Kasumi-1 (cell line): ENCODE measurements around the gene TCF3.

ENCODE experiments used
- DNase-seq, 2 experiments: peaks; one replicate each; lab custom pipeline; 2025; lab: John Stamatoyannopoulos, UW

The TCF3 gene

GRCh38 chr19:1580957-1581356 is 71.5 kb downstream of the TCF3 start:
- DNase-seq: no peak

DNA sequence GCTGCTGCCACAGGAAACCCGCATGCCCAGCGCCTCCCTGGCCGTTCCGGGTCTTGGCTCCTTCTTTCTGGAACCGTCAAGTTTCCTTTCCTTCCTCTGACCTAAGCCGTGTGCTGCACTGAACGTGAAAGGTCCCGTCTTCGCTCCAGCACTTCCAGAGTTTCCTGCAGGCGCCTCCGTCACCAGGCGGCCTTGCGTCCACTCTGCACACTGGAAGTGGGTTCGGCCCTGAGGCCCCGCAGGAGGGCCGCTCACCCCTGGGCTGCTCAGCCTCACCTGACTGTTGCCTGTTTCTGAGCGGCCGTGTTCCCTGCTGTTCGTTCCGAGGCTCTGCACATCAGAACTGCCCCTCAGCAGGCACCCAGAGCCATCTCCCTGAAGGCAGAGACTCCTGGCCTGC is 72.0 kb downstream of the TCF3 start:
- DNase-seq: no peak

- no peak for DNase-seq
Observed at GRCh38 chr19:1579222-1579621, 73.2 kb downstream of the TCF3 start.

- no peak for DNase-seq
Observed at GRCh38 chr19:1577929-1578618, 74.3 kb downstream of the TCF3 start.

DNA sequence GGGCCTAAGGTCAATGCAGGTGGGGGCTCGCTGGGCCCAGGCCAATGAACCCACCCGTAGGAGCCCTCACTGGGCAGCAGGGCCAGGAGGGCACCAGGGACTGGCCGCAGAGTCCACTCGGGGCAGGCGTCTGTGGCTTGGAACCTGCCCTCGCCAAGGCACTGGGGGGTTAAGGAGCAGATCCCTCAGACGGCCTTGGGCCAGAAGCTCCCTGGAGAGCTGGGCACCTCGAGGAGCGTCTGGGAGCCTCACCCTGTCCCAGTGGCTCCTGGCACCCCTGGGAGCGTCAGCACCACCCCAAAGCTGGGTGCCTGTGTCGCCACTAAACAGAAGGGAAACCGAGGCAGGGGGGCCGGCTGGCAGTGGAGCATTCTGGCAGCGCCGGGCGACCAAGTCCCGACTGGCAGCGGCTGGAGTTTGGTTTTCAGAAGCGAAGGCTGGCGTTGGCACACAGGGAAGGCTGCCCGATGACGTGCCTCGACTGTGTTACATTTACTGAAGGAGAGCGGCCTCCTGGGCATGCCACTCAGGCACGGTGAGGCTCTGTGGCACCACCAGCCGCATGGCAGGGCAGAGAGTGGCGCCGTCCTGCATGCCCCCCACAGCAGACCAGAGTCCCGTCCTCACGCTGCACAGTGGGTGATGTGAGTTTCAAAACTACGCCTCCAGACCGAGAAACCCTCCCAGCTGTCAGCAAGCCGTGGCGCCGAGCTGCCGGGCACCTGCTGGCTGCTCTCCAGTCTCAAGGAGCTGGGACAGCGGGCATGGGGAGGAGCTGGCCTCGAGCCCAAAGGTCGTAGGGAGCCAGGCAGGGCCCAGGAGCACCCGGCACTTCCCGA is 75.1 kb downstream of the TCF3 start:
- DNase-seq: no peak

- DNase-seq: no peak
Observed at GRCh38 chr19:1576242-1577089, 75.9 kb downstream of the TCF3 start.

DNA sequence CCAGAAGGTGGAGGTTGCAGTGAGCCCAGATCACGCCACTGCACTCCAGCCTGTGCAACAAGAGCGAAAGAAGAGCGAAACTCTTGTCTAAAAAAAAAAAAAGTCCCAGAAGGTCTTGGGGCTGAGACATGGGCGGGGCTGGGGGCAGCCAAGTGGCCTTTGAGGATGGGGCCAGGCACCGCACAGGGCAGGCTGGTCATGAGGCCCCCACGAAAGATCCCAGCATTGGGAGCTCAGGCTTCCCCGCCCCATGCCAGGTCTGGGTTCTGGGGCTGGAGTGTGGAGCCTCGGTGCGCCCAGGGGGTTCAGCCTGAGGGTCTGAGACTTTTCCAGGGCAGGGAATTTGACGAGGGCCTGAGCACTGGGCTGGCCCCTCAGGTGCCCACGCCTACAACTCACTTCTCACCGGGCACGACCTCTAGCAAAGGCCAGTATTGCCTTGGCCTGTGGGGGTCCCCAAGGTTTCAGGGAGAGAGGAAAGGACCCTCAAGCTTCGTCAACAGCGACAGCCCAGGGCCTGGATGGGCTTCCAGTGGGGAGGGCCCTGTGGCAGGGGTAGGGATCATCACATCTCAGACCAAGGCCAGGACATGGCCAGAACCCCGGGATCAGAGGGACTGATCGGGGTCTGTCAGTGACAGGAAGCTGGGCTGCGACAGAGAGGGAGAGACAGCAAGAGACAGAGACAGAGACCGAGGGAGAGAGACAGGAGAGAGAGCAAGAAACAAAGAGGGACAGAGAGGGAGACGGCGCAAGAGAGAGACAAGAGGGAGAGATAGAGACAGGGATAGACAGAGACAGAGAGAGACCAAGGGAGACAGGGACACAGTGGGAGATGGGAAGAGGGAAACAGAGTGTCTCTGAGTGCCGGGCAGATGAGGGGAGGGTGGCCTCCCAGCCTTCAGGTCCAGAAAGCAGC is 76.8 kb downstream of the TCF3 start:
- no peak for DNase-seq

GRCh38 chr19:1574354-1575136 is 77.9 kb downstream of the TCF3 start:
- DNase-seq: no peak

DNA sequence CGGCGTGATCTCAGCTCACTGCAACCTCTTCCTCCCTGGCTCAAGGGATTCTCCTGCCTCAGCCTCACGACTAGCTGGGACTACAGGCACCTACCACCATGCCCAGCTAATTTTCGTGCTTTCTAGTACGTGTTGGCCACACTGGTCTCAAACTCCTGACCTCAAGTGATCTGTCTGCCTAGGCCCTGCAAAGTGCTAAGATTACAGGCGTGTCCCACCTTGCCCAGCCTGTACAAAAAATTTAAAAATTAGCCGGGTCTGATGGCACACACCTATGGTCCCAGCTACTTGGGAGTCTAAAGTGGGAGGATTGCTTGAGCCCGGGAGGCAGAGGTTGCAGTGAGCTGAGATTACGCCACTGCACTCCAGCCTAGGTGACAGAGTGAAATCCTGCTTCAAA is 79.6 kb downstream of the TCF3 start:
- DNase-seq: no peak

DNA sequence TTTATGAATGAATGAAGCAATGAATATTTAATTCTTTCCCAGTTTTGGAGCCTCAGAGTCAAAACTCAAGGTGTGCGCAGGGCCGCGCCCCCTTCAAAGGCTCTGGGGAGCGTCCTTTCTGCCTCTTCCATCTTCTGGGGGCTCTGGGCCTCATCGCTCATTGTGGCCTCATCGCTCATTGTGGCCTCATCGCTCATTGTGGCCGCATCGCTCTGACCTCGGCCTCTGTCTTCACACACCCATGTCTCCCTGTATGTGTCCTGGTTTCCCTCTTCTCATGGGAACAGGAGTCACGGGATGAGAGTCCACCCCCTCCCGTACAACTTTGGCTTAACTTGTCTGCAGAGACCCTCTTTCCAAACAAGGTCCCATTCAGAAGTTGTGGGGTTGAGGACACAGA is 81.1 kb downstream of the TCF3 start:
- no peak for DNase-seq

DNA sequence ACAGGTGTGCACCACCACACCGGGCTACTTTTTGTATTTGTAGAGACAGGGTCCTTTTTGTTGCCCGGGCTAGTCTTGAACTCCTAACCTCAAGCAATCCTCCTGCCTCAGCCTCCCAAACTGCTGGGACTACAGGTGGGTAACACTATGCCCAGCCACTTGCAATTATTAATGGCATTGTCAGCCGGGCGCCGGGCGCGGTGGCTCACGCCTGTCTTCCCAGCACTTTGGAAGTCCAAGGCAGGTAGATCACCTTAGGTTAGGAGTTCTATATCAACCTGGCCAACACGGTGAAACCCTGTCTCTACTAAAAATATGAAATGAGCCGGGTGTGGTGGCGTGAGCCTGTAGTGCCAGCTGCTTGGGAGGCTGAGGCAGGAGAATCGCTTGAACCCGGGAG is 81.6 kb downstream of the TCF3 start:
- DNase-seq: no peak

DNA sequence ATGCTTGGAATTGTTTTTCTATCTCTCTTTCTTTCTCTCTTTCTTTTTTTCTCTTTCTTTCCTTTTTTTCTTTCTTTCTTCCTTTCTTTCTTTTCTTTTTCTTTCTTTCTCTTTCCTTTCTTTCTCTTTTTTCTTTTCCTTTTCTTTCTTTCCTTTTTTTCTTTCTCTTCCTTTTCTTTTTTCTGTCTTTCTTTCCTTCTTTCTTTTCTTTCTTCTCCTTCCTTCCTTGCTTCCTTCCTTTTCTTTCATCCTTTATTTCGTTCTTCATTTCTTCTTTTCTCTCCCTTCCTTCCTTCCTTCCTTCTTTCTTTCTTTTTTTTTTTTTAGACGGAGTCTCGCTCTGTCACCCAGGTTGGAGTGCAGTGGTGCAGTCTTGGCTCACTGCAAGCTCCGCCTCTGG is 82.4 kb downstream of the TCF3 start:
- no peak for DNase-seq

DNA sequence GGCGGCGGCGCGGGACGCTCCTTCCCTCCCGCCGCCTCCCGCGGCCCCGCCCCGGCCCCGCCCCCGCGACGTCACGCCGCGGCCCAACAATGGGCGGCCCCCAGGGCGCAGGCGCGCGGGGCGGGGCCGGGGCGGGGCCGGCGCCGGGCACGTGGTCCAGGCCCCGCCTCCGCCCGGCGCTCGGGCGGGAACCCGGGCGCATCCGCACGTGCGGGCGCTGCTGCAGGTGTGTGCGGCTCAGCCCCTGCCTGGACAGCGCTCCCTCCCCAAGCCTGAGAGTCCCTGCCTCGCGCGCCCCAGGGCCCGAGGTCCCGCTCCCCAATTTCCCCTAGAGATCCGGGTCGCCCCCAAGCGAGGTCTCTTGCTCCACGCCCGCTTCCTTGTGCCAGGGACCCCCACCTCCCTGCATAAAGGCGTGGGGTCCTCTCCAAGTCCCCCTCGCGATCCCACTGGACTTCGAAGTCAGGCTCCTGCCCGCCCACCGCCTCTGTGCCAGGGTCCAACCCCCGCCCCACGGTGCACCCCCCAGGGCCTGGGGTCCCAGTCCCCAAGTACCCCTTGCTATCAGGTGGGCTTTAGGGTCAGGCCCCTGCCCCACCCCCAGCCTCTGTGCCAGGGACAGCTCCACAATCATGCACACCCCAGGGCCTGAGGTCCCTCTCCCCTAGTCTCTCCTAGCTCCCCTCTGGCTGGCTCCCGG is 83.9 kb downstream of the TCF3 start, which contains the start of gene MEX3D:
Gene MEX3D, minus strand, starts transcription at position 6 of the 700 bp plus-strand sequence. CDS start 267 bp downstream, outside the sequence.
- peak in 1 of 2 experiments; percentile 7 for DNase-seq

DNA sequence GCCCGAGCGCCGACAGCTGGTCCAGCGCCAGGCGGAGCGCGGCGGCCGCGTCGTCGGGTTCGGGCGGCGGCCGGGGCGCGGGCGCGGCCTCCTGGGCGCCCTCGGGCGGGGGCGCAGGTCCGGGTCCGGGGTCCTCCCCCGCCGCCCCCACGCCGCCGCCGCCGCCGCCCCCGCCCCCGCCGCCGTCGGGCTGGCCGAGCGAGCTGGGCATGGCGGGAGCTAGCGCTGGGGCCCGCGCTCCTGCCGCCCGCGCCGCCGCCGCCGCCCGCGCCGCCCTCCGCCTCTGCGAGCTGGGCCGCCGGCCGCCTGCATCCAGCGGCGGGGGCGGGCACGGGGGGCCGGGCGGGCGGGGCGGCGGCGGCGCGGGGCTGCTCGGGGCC is 84.6 kb downstream of the TCF3 start:
- DNase-seq: no peak

DNA sequence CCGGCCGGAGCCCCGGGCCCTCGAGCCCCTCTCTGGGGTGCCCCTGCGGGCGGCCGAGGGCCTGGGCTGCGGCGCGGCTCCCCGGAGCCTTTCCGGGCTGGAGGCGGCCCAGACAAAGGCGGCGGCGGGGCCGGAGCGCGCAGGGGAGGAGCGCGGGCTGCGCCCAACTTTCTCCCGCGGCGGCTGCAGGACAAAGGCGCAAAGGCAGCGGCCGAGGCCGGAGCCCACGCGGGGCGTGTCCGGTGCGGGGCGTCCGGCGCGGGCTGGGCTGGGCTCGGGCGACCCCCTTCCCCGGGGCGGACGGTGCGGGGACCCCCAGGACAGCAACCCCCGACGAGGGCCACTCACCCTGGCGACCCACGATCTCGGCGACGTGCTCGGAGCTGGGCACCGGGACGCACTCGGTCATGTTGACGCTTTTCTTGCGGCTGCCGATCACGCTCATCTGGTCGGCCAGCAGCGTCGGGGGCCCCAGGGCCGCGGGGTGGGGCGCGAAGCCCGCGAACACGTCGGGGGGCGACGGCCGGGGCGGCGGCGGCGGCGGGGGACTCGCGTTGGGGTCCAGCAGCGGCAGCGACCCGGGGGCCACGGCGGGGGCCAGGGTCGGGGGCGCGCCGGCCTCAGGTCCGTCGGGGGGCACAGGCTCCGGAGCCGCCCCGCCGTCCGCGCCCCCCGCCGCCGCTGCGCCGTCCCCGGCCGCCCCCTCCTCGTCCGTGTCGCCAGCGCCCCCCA is 85.1 kb downstream of the TCF3 start:
- no peak for DNase-seq

- DNase-seq: no peak
Observed at GRCh38 chr19:1566392-1567115, 85.9 kb downstream of the TCF3 start.

DNA sequence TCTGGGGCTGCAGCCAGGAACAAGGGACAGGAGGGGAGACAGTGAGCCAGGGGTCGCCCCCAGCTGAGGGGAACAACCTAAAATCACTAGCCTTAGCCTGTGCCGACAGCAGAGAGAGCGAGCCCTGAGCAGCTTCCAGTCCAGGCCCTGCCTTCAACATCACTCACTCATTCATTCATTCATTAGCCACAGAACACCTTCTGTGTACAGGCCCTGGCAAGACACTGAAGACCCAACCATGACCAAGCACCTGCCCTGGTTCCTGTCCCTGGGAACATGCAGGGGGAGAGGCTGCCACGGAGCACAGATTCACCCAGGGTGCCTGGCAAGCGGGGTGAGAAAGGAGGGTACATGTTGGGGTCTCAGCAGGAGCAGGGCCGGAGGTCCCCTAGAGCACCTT is 89.2 kb downstream of the TCF3 start:
- DNase-seq: no peak

GRCh38 chr19:1561236-1561842 is 91.1 kb downstream of the TCF3 start:
- DNase-seq: no peak
